Transverse colon (tissue), 4 donors: ENCODE measurements around the gene TTL. TPM values are rescaled to one million over a fixed set of nuclear protein-coding genes. Genes with fewer than 3 reads are reported as not detected.
A peak's percentile ranks its signal among the peaks of the same experiment; 100 is the strongest.

Experiments used
- DNase-seq: peaks from one replicate; pipeline ENCODE4 v3.0.0-alpha.2; 2019
- H3K27ac ChIP-seq, 4 donors: fragments of 200-600 bp; sonication (generic); 2 replicates each; pipeline ENCODE4 v1.5.1; 2016 to 2018; ENCODE audit warnings: inconsistent platforms in 4 of 4
- H3K27me3 ChIP-seq: fragments of 200-600 bp; sonication (generic); 2 replicates; pipeline ENCODE4 v1.5.1; 2017; ENCODE audit warnings: inconsistent platforms
- H3K36me3 ChIP-seq, 4 donors: fragments of 200-600 bp; sonication (generic); 2 replicates each; pipeline ENCODE4 v1.5.1; 2017 to 2019; ENCODE audit warnings: inconsistent platforms in 4 of 4
- H3K4me1 ChIP-seq, 4 donors: fragments of 200-600 bp; sonication (generic); 2 replicates each; pipeline ENCODE4 v1.5.1; 2017 to 2020; ENCODE audit warnings: inconsistent platforms in 4 of 4
- H3K4me3 ChIP-seq, 4 donors: fragments of 200-600 bp; sonication (generic); 1 replicate in 1 of 4; 2 replicates in 3 of 4; pipeline versions ENCODE4 v1.5.1 to v1.6.1; 2017 to 2019; ENCODE audit warnings: inconsistent platforms in 4 of 4
- H3K9me3 ChIP-seq, 2 donors: fragments of 200-600 bp; sonication (generic); 2 replicates each; pipeline ENCODE4 v1.5.1; 2017 to 2019; ENCODE audit warnings: inconsistent platforms in 2 of 2
- CTCF ChIP-seq, 5 experiments: fragments of 200-600 bp in 3 of 5; fragments of 450-650 bp in 2 of 5; sonication (generic) in 3 of 5; IDR thresholded peaks; 1 replicate in 2 of 5; 2 replicates in 3 of 5; pipeline ENCODE4 v1.5.1; 2016 to 2017; ENCODE audit warnings: antibody characterized with exemption in 5 of 5, inconsistent platforms in 3 of 5, mild to moderate bottlenecking in 2 of 5, moderate library complexity in 1 of 5
- EP300 ChIP-seq: sonication (generic); formaldehyde crosslinking; IDR thresholded peaks from one replicate; pipeline ENCODE4 v1.6.1; 2017; ENCODE audit warnings: antibody characterized with exemption, low read depth
- POLR2A ChIP-seq: fragments of 450-650 bp; IDR thresholded peaks from one replicate; pipeline ENCODE4 v1.6.1; 2016; ENCODE audit warnings: antibody characterized with exemption, mild to moderate bottlenecking, moderate library complexity
- POLR2AphosphoS5 ChIP-seq, 3 donors: sonication (generic); formaldehyde crosslinking; IDR thresholded peaks; one replicate each; pipeline ENCODE4 v1.6.1; 2016; ENCODE audit warnings: antibody characterized with exemption in 3 of 3
- WGBS, 2 donors: methylation state at CpG; one replicate each; pipeline ENCODE4 v1.1.5; 2018; ENCODE audit warnings: low coverage in 1 of 2; 5-methylcytosine and 5-hydroxymethylcytosine counted together
- in situ Hi-C, 4 donors: fragments of 200-750 bp; cut with MboI; loops; one replicate each; pipeline versions ENCODE4 v1.15.0 to v1.15.1; 2017; ENCODE audit warnings: low sequenced_read_pairs in 3 of 4, low pct_ligation_motif_present in 1 of 4, low pct_unique_long_range_greater_than_20kb in 1 of 4
- intact Hi-C: fragments of 100-400 bp; cut with DNase I; formaldehyde crosslinking; loops from one replicate; pipeline ENCODE4 v1.15.1; 2023; ENCODE audit warnings: low total_unique reads
- total RNA-seq, 4 donors: library from RNA; depleted of rRNA; stranded (reverse); fragments of >200 nt; gene quantifications; one replicate each; pipeline ENCODE4 v1.1.0, GENCODE V29; 2016

Gene TTL
- total RNA-seq, 4 donors from 2014 or later, result 7.9 to 61.3 (median 16.6) TPM

DNA sequence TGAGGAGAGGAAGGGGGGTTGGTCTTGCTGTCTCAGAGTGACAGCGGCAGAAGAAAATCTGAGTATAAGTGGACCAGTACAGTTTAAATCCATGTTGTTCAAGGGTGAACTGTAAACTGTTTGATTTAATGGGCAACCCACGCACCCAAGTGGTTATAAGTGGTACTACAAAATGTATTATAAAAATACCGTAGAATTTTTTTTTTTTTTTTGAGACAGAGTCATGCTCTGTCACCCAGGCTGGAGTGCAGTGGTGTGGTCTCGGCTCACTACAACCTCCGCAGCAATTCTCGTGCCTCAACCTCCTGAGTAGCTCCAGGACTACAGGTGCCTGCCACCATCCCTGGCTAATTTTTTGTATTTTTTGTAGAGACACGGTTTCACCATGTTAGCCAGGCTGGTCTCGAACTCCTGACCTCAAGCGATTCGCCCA, 100.4 kb downstream of the TTL start:
- H3K36me3 ChIP-seq, result no peaks in the 10 kb centered on the region
- no peak overlapping the region for H3K4me3 ChIP-seq
- intact Hi-C loops (no loop called here), in situ Hi-C loops (loop anchor here in 2 of 4 donors (10.0 to 25.0 kb wide), 2 partner anchors 98 to 320 kb away; partner anchors contain the start of genes TTL (in 1 of the 2) and ZC3H8 (in 1 of the 2))
- H3K9me3 ChIP-seq, result no peaks in the 10 kb centered on the region
- TF ChIP-seq EP300 (no peak), CTCF (IDR thresholded peaks at IDR 0.05) (peak; percentile 56 to 72 (median 62))
- peaks cover 6 to 22% (median 12%) of the 10 kb centered on the region in 4 donors for H3K4me1 ChIP-seq
- no peak overlapping the region for H3K27ac ChIP-seq
- DNase-seq, result no peak
- H3K27me3 ChIP-seq, result no peaks in the 10 kb centered on the region
- WGBS, 2 donors, result 43 to 52% methylated on average over 6 to 10 of the region's 10 CpGs

- peaks cover 6 to 22% (median 12%) of the 10 kb centered on the region in 4 donors for H3K4me1 ChIP-seq
- intact Hi-C loops (no loop called here), in situ Hi-C loops (loop anchor here in 2 of 4 donors (10.0 to 25.0 kb wide), 2 partner anchors 99 to 321 kb away; partner anchors contain the start of genes TTL (in 1 of the 2) and ZC3H8 (in 1 of the 2))
- peak overlapping the region; percentile 48 to 73 (median 56) for H3K4me3 ChIP-seq
- TF ChIP-seq CTCF (IDR thresholded peaks at IDR 0.05), result no peak
- no peak for TF ChIP-seq POLR2A
- no peak for TF ChIP-seq POLR2AphosphoS5 (IDR thresholded peaks at IDR 0.05)
- no peak for TF ChIP-seq EP300
- H3K9me3 ChIP-seq, result no peaks in the 10 kb centered on the region
- no peaks in the 10 kb centered on the region for H3K27me3 ChIP-seq
- WGBS, 2 donors, result 51 to 56% methylated on average over 11 to 16 of the region's 19 CpGs
- peak overlapping the region; percentile 87 to 97 (median 94) for H3K27ac ChIP-seq
- DNase-seq, result no peak
- H3K36me3 ChIP-seq, result peaks cover 0 to under 1% (median 0%) of the 10 kb centered on the region in 4 donors
Measured at GRCh38 chr2:112583497-112584133, 101.7 kb downstream of the TTL start.

GRCh38 chr2:112584134-112584890, 102.4 kb downstream of the TTL start, which contains the start of gene CHCHD5:
TSS of gene CHCHD5 (plus strand) at chr2:112584609. CDS start at chr2:112584648, 39 bp downstream.
- Histone ChIP-seq H3K4me1 (peaks cover 6 to 22% (median 12%) of the 10 kb centered on the region in 4 donors), H3K27ac (peak within 1 kb of the TSS; percentile 87 to 97 (median 94)), H3K27me3 (no peaks in the 10 kb centered on the region), H3K9me3 (no peaks in the 10 kb centered on the region), H3K36me3 (peaks cover 0 to 6% (median 0%) of the 10 kb centered on the region in 4 donors), H3K4me3 (peak within 1 kb of the TSS; percentile 48 to 73 (median 56))
- intact Hi-C loops, result no loop called here
- peak; percentile 95 for DNase-seq
- in situ Hi-C loops, result loop anchor here in 2 of 4 donors (10.0 to 25.0 kb wide), 2 partner anchors 100 to 322 kb away; partner anchors contain the start of genes TTL (in 1 of the 2) and ZC3H8 (in 1 of the 2)
- 1 to 7% methylated on average over 3 to 51 of the region's 54 CpGs for WGBS, 2 donors
- TF ChIP-seq POLR2A (peak; percentile 63), EP300 (no peak), CTCF (IDR thresholded peaks at IDR 0.05) (peak in 4 of 5 experiments; percentile 16 to 35 (median 28)), POLR2AphosphoS5 (IDR thresholded peaks at IDR 0.05) (peak; percentile 60 to 80 (median 79))

GRCh38 chr2:112584891-112585250, 102.9 kb downstream of the TTL start:
- TF ChIP-seq CTCF (IDR thresholded peaks at IDR 0.05) (no peak), POLR2A (no peak), POLR2AphosphoS5 (IDR thresholded peaks at IDR 0.05) (no peak), EP300 (no peak)
- H3K9me3 ChIP-seq, result no peaks in the 10 kb centered on the region
- H3K36me3 ChIP-seq, result peaks cover 0 to 6% (median 0%) of the 10 kb centered on the region in 4 donors
- intact Hi-C loops, result no loop called here
- H3K27me3 ChIP-seq, result no peaks in the 10 kb centered on the region
- WGBS, 2 donors, result 0 to 67% methylated on average over 1 to 3 of the region's 3 CpGs
- peak overlapping the region; percentile 87 to 97 (median 94) for H3K27ac ChIP-seq
- H3K4me1 ChIP-seq, result peaks cover 6 to 22% (median 12%) of the 10 kb centered on the region in 4 donors
- H3K4me3 ChIP-seq, result peak overlapping the region; percentile 48 to 73 (median 56)
- DNase-seq, result no peak
- in situ Hi-C loops, result loop anchor here in 2 of 4 donors (10.0 to 25.0 kb wide), 2 partner anchors 100 to 323 kb away; partner anchors contain the start of genes TTL (in 1 of the 2) and ZC3H8 (in 1 of the 2)
